HPDE6-E6E7 (cell line): ENCODE results near the gene BTBD9.

Source experiments
- DNase-seq: peaks from one replicate; pipeline ENCODE4 v3.0.0; 2011; ENCODE audit warnings: missing footprints; ENCODE audit errors: extremely low spot score

Gene BTBD9

GRCh38 chr6:38244869-38245268 is 394.9 kb downstream of the BTBD9 start:
- DNase-seq: no peak

- DNase-seq: no peak
Observed at GRCh38 chr6:38241200-38241871, 398.4 kb downstream of the BTBD9 start.

- no peak for DNase-seq
Observed at GRCh38 chr6:38239719-38240451, 399.8 kb downstream of the BTBD9 start.

GRCh38 chr6:38236631-38237030 is 403.1 kb downstream of the BTBD9 start:
- DNase-seq: no peak

GRCh38 chr6:38234934-38235682 is 404.6 kb downstream of the BTBD9 start:
- DNase-seq: no peak

- no peak for DNase-seq
Observed at GRCh38 chr6:38234141-38234540, 405.6 kb downstream of the BTBD9 start.

- no peak for DNase-seq
Observed at GRCh38 chr6:38233161-38233791, 406.5 kb downstream of the BTBD9 start.

- DNase-seq: no peak
Observed at GRCh38 chr6:38225766-38226165, 414.0 kb downstream of the BTBD9 start.

GRCh38 chr6:38221251-38221650 is 418.5 kb downstream of the BTBD9 start:
- no peak for DNase-seq

GRCh38 chr6:38220069-38220723 is 419.5 kb downstream of the BTBD9 start:
- DNase-seq: no peak

- DNase-seq: no peak
Observed at GRCh38 chr6:38218235-38218634, 421.5 kb downstream of the BTBD9 start.

GRCh38 chr6:38216451-38216850 is 423.3 kb downstream of the BTBD9 start:
- DNase-seq: no peak

- no peak for DNase-seq
Observed at GRCh38 chr6:38215651-38216311, 423.9 kb downstream of the BTBD9 start.

GRCh38 chr6:38215225-38215624 is 424.5 kb downstream of the BTBD9 start:
- no peak for DNase-seq

GRCh38 chr6:38214159-38214558 is 425.6 kb downstream of the BTBD9 start:
- no peak for DNase-seq

- no peak for DNase-seq
Observed at GRCh38 chr6:38213251-38213658, 426.5 kb downstream of the BTBD9 start.

- no peak for DNase-seq
Observed at GRCh38 chr6:38212579-38212978, 427.1 kb downstream of the BTBD9 start.

GRCh38 chr6:38212116-38212515 is 427.6 kb downstream of the BTBD9 start:
- DNase-seq: no peak

- no peak for DNase-seq
Observed at GRCh38 chr6:38209371-38210260, 430.1 kb downstream of the BTBD9 start.

- no peak for DNase-seq
Observed at GRCh38 chr6:38208028-38208427, 431.7 kb downstream of the BTBD9 start.
